Ureter (tissue), 1 donor: ENCODE results near the gene PMP22. TPM values are rescaled to one million over a fixed set of nuclear protein-coding genes. Genes with fewer than 3 reads are reported as not detected.
"Not testable (repeated sequence)": the region's sequence is repeated elsewhere in the genome, so short reads cannot be mapped to it uniquely, and the experiment has no call there.

Experiments used
- DNase-seq: peaks from one replicate; pipeline ENCODE4 v3.0.0-alpha.2; 2020; ENCODE audit warnings: low spot score
- total RNA-seq: library from RNA; stranded (reverse); gene quantifications from one replicate; pipeline ENCODE4 v1.2.4, GENCODE V29; 2023
- donor health status: DM: yes; HTN: yes; CAD: no.

Gene PMP22
- total RNA-seq, 1 donor from 2014 or later = 117 TPM

- DNase-seq = no peak
Observed at GRCh38 chr17:15213381-15214087, 51.6 kb downstream of the PMP22 start.

GRCh38 chr17:15210247-15210646 is 54.9 kb downstream of the PMP22 start:
- no peak for DNase-seq

GRCh38 chr17:15203062-15203461 is 62.1 kb downstream of the PMP22 start:
- DNase-seq = not testable (repeated sequence)

GRCh38 chr17:15200574-15200973 is 64.6 kb downstream of the PMP22 start:
- not testable (repeated sequence) for DNase-seq

- DNase-seq = no peak
Observed at GRCh38 chr17:15197229-15197628, 67.9 kb downstream of the PMP22 start.

- no peak for DNase-seq
Observed at GRCh38 chr17:15194859-15195277, 70.3 kb downstream of the PMP22 start.

GRCh38 chr17:15185625-15185991 is 79.5 kb downstream of the PMP22 start:
- no peak for DNase-seq

- DNase-seq = no peak
Observed at GRCh38 chr17:15184872-15185624, 80.1 kb downstream of the PMP22 start.

- no peak for DNase-seq
Observed at GRCh38 chr17:15181816-15182215, 83.3 kb downstream of the PMP22 start.

- DNase-seq = no peak
Observed at GRCh38 chr17:15181333-15181732, 83.8 kb downstream of the PMP22 start.

GRCh38 chr17:15180121-15180561 is 85.0 kb downstream of the PMP22 start:
- DNase-seq = no peak

Other genes with a start within 250 kb of the PMP22 start
- gene TEKT3, start 76.3 kb upstream of the PMP22 start, total RNA-seq = 0.86 TPM
- gene CDRT4, start 202.3 kb upstream of the PMP22 start, total RNA-seq = 25.4 TPM